Globus pallidus (tissue), 1 donor: ENCODE data around the gene BORCS6.

Experiments used
- DNase-seq: peaks from one replicate; pipeline ENCODE4 v3.0.0-alpha.2; 2015; ENCODE audit warnings: low spot score

The BORCS6 gene

GRCh38 chr17:8154608-8155155 lies 35.3 kb downstream of the BORCS6 start:
- no peak for DNase-seq

- DNase-seq = peak; percentile 95
These were observed 35.9 kb downstream of the BORCS6 start for GRCh38 chr17:8153957-8154607.

DNA sequence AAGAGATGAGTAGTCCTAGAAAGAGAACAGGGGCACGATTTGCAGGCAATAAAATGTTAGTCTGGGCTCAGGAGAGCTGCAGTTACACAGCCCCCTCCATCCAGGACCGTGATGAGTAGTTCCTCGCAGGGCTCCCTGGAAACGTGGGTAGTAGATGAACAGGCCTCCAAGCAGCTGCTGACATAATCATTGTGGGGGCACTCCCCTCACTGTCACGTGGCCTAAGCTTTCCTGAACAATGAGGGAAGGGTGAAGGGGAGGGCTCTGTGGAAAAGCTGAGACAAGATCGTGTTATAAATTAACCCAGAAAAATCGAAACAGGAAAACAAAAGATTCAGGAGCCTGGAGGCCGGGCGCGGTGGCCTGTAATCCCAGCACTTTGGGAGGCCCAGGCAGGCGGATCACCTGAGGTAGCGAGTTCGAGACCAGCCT lies 36.4 kb downstream of the BORCS6 start:
- DNase-seq = peak; percentile 78

GRCh38 chr17:8153031-8153451 lies 36.9 kb downstream of the BORCS6 start:
- no peak for DNase-seq

GRCh38 chr17:8152112-8152775 lies 37.7 kb downstream of the BORCS6 start, which contains the start of gene PER1:
PER1 (minus strand) TSS chr17:8152404; CDS start chr17:8150706, 1,698 bp downstream.
- DNase-seq = peak; percentile 91

DNA sequence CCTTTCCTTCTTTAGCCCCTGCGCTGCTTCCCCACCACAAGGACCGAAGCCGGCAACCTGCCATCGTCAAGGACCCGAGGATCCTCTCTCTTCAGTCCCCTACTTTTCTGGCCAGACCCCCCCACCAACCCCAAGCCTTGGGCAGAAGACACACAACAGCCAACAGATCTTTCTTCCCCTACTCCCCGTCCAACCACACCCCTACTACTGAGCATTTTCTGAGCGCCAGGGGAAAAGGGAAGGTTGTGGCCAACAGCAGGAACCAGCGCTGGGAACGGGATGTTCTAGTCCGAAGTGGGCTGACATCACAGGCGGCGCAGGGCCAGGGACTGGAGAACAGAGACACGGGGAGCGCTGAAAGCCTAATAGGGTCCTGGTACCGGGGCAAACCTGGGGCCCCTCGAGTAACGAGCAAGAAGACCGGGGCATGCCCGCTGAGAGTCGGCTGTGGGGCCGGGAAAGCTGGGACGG lies 38.3 kb downstream of the BORCS6 start:
- peak; percentile 69 for DNase-seq

- DNase-seq = peak; percentile 82
These were observed 38.8 kb downstream of the BORCS6 start for GRCh38 chr17:8151120-8151640.

- no peak for DNase-seq
These were observed 39.5 kb downstream of the BORCS6 start for GRCh38 chr17:8150194-8151119.

DNA sequence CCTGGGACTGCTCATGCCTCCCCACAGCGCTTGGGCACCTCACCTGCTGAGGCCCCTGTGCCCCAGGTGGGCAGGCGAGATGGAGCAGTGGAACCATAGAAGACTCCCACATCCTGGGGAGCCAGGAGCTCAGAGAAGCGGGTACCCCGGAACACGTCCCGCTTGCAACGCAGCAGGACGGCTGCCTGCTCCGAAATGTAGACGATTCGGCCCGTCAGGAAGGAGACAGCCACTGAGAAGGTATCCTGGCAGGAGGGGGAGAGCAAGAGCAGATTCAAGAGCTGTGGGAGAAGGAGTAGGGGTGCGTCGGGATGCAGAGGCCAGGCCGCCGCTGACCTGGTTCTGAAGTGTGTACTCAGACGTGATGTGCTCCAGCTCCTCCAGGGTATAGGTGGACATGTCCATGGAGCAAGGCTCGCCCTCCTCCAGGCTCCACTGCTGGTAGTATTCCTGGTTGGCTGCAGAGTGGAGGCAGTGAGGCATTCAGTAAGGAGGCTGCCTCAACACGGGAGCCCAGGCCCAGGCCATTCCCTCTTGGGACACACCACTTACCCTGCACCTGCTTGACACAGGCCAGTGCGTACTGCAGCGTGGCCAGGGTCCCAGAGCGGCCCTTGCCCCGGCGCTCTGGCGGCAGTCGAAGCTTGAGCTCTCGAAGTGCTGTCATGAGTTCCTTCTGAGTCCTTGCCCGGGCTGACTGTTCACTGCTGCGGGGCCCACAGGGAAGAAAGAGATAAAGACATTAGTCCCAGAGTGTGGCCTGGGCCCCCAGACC lies 40.4 kb downstream of the BORCS6 start:
- DNase-seq = no peak

DNA sequence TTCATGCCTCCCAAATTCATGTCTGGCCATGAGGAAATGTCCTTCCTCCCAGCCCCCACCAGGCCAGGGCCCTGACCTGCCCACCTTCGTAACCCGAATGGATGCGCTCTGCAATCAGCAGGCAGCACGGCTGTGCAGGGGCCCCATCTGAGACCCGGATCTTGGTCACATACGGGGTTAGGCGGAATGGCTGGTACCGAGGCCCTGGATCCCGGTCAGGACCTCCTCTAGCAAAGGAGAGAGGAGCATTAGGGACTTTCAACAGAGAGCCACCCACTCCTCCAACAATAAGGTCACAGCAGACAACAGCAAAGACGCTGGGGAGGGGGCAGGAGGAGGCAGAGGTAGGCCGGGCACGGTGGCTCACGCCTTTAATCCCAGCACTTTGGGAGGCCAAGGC lies 41.4 kb downstream of the BORCS6 start:
- no peak for DNase-seq

DNA sequence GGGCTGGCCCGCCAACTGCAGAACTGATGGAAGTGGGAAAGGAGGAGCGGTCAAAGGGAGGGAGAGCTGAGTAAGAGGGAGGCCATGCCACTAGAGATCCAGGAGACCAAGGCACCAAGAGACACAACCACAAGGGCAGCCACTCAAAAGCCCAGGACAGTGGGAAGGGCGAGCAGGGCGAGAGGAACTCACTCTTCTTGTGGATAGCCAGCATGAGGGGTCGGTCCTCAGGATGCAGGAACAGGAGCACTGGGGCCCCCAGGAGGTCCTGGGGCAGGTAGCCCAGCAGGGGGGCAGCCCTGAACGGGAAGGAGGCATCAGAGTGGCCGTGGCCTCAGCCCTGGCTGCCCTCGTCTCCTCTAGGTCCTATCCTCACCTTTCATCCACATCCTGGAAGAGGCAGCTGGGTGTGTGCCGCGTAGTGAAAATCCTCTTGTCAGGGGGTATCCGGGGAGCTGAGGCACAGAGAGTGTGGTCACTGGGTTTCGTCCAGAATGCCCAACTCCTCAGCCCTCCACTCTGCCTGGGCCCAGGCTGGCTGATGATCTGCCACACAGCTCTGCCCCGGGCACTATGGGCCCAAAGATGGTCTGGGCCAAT lies 42.1 kb downstream of the BORCS6 start:
- DNase-seq = no peak

DNA sequence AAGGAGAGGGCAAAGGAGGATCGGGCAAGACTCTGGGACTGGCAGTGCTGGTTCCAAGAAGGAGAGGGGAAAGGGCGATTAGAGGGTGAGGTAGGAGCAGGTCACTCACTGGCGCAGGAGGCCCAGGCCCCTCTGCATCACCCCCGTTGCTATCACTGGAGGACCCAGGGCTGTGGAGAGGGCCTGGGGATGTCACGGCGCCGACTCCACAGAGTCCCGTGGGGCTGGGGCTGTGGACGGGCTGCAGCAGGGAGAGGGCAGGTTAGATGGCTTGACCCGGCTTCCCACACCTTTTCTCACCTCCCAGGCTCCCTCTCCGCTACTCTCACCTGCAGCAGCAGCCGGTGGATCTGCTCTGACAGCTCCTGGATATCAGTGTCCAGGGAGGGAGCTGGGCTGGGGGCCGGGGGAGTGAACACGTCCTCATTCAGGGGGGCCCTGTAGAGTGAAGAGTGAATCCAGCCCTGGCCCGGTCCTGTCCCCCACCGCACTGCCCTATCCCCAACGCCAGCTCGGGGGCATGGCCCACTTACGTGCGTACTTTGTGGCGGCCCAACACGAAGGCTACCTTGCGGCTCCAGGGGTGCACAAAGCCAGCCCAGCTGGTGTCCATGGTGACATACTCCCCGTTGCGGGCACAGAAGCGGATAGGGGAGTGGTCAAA lies 42.7 kb downstream of the BORCS6 start:
- no peak for DNase-seq

GRCh38 chr17:8146381-8147140 lies 43.4 kb downstream of the BORCS6 start:
- no peak for DNase-seq

DNA sequence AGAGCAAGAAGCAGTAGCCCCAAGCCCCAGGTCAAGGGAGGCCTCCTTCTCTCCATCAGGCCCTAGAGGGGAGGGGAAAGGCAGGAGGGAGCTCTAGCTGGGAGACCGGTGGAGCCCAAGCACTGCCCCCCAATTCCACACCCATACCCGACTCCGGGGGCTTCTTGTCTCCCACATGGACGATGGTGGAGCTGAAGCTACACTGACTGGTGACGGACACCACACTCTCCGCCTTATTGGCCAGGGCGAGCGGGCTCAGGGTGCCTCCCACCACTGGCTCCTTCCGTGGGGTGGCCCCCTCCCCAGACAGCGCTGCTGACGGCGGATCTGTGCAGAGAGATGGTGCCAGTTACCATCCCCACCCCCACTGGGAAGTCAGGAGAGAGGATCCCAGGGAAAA lies 44.2 kb downstream of the BORCS6 start:
- no peak for DNase-seq

- DNase-seq = no peak
These were observed 45.4 kb downstream of the BORCS6 start for GRCh38 chr17:8144401-8145231.

DNA sequence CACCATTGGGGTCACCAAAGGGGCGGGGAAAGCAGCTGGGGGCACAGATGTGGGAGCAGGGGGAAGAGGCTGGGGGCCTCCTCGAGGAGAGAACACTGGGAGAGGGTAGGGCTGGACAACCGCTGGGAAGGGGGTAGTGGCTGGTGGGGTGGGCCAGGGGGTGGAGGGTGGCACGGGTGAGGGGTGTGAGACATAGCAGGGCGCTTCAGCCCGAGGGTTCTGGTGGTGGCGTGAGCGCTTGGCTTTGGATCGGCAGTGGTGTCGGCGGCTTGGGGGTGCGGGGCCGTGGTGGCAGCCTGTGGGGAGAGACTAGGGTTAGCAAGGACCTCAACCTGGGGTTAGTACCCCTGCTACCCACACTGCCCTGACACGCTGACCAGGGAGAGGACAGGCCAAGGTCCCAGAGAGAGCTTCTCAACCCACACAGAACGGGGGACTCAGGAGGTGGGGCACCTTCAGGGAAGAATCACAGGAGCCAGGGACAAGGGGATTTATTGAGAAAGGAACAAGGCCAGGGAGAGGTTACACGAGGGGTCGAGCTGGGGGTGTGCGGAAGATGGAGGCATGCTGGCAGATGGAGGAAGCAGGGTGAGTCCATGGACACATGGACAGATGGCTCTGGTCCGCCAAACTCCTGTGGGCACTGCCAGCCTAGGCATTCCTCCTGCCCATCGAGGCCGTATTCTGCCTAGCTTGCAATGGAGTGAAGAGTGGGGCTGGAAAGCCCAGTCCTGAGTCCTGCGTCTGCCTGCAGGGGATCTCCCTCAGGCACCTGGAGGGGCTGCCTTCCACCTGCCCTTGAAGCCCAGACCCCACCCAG lies 46.2 kb downstream of the BORCS6 start:
- no peak for DNase-seq

- DNase-seq = no peak
These were observed 46.9 kb downstream of the BORCS6 start for GRCh38 chr17:8142887-8143580.
